Liver (tissue), 9 donors: ENCODE measurements around the gene KLF18. TPM values are rescaled to one million over a fixed set of nuclear protein-coding genes. Genes with fewer than 3 reads are reported as not detected.

Experiments
- DNase-seq: peaks from one replicate; pipeline ENCODE4 v3.0.0-alpha.2; 2017; ENCODE audit warnings: low spot score
- H3K27ac ChIP-seq, 2 donors: one replicate each; pipeline ENCODE4 v1.7.0; 2013; ENCODE audit warnings: inconsistent platforms in 2 of 2, low read length in 2 of 2, control low read depth in 1 of 2, low read depth in 1 of 2, mild to moderate bottlenecking in 1 of 2
- H3K27me3 ChIP-seq, 4 donors: one replicate each; pipeline versions ENCODE4 v1.6.1 to v1.7.0; 2013; ENCODE audit warnings: low read length in 3 of 4, inconsistent platforms in 1 of 4, mild to moderate bottlenecking in 1 of 4, moderate library complexity in 1 of 4; ENCODE audit not compliant: control insufficient read depth in 4 of 4, insufficient read depth in 4 of 4
- H3K36me3 ChIP-seq, 4 donors: one replicate each; pipeline versions ENCODE4 v1.6.1 to v1.7.0; 2013; ENCODE audit warnings: low read length in 3 of 4, mild to moderate bottlenecking in 3 of 4, low read depth in 1 of 4, moderate library complexity in 1 of 4; ENCODE audit not compliant: control insufficient read depth in 4 of 4, insufficient read depth in 3 of 4
- H3K4me1 ChIP-seq, 4 donors: one replicate each; pipeline versions ENCODE4 v1.6.1 to v1.7.0; 2013; ENCODE audit warnings: low read length in 3 of 4, mild to moderate bottlenecking in 3 of 4, moderate library complexity in 1 of 4; ENCODE audit not compliant: control insufficient read depth in 4 of 4, insufficient read depth in 4 of 4
- H3K4me3 ChIP-seq, 3 donors: one replicate each; pipeline versions ENCODE4 v1.6.1 to v1.7.0; 2013; ENCODE audit warnings: low read length in 3 of 3, control low read depth in 1 of 3, low read depth in 1 of 3, mild to moderate bottlenecking in 1 of 3
- H3K9ac ChIP-seq, 2 donors: one replicate each; pipeline ENCODE4 v1.7.0; 2013; ENCODE audit warnings: low read length in 2 of 2, mild to moderate bottlenecking in 2 of 2, moderate library complexity in 2 of 2, control low read depth in 1 of 2, low read depth in 1 of 2
- H3K9me3 ChIP-seq, 4 donors: one replicate each; pipeline versions ENCODE4 v1.6.1 to v1.7.0; 2013; ENCODE audit warnings: low read length in 3 of 4; ENCODE audit not compliant: control insufficient read depth in 4 of 4
- ATF3 ChIP-seq: IDR thresholded peaks from 2 replicates; pipeline ENCODE4 v1.6.1; 2016; ENCODE audit warnings: antibody characterized with exemption
- CTCF ChIP-seq: fragments of 150-350 bp; IDR thresholded peaks from 2 replicates; pipeline ENCODE4 v1.5.1; 2017; ENCODE audit warnings: improper control_type of control experiment, low read depth, low read length; ENCODE audit not compliant: missing input control
- FOXA2 ChIP-seq: IDR thresholded peaks from 2 replicates; pipeline ENCODE4 v1.6.1; 2016; ENCODE audit warnings: antibody characterized with exemption
- RAD21 ChIP-seq, 2 donors: IDR thresholded peaks; 2 replicates each; pipeline ENCODE4 v1.6.1; 2016; ENCODE audit warnings: antibody characterized with exemption in 2 of 2, mild to moderate bottlenecking in 2 of 2
- YY1 ChIP-seq: IDR thresholded peaks from 2 replicates; pipeline ENCODE4 v1.6.1; 2016; ENCODE audit warnings: antibody characterized with exemption, mild to moderate bottlenecking
- ZBTB33 ChIP-seq: IDR thresholded peaks from 2 replicates; pipeline ENCODE4 v1.6.1; 2016; ENCODE audit warnings: antibody characterized with exemption
- WGBS: extraction: QIAGEN DNeasy Blood & Tissue Kit; methylation state at CpG from one replicate; pipeline ENCODE4 v1.1.7; 2013; 5-methylcytosine and 5-hydroxymethylcytosine counted together
- polyA plus RNA-seq, 2 donors: library from polyadenylated mRNA; stranded (reverse) in 1 of 2; unstranded in 1 of 2; fragments of 200-250 nt in 1 of 2; fragments of >200 nt in 1 of 2; fragmentation: Nextera tagmentation in 1 of 2; extraction: Ambion mirVana in 1 of 2; gene quantifications; one replicate each; pipeline versions ENCODE4 v1.2.1 to v1.2.3, GENCODE V29; 2013 to 2015
- total RNA-seq, 2 donors: library from RNA; depleted of rRNA; stranded (reverse); fragments of >200 nt; gene quantifications; one replicate each; pipeline ENCODE4 v1.2.3, GENCODE V29; 2014
- TF ChIP-seq, protein P1 (sequence below): IDR thresholded peaks from 2 replicates; pipeline ENCODE4 v1.6.1; 2016; ENCODE audit warnings: antibody characterized with exemption, mild to moderate bottlenecking
- donor health status: healthy.
- donor health status: healthy.
- donor health status: healthy.
- donor health status: healthy.
- donor health status: healthy.

Gene KLF18
- total and polyA plus RNA-seq, 4 donors: not detected

DNA sequence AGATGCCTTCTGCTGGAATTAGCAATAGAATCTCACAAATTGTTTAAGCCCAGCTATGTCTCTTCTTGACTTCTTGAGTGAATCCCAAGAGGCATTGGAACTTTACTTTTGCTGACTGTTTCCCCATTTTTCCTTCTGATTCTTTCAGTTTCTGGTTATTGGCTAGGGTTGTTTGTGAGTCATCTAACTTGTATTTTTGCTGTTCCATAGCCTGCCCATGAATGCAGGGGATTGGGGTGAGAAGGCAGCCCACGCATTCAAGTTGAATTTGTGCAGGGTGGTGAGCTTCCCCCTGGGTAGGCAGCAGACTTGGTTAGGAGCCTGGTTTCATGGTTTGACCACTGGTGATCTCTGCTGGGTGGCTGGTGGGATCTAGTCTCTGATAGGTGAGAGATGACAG lies 33.2 kb downstream of the KLF18 start (continued):
- TF ChIP-seq CTCF (no peak), ATF3 (no peak), FOXA2 (no peak), RAD21 (IDR thresholded peaks at IDR 0.05) (no peak)

DNA sequence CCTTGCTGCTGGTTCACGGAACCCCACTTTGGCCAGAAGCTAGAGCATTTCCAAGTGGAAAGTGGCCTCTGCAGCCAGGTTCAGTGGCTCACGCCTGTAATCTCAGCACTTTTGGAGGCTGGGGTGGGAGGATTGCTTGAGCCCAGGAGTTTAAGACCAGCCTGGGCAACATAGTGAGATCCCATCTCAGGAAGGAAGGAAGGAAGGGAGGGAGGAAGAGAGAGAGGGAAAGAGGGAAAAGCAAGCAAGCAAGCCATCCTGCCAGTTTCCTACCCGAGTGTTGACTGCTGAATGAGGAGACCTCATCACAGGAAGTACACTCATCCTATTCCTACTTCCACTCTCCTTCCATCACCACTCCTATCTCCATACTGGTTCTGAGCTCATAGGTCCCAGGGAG lies 35.6 kb downstream of the KLF18 start:
- Histone ChIP-seq H3K9ac (no peak overlapping the region), H3K9me3 (peaks cover 0 to 1% (median 0%) of the 10 kb centered on the region in 4 donors), H3K27me3 (no peaks in the 10 kb centered on the region), H3K36me3 (no peaks in the 10 kb centered on the region), H3K27ac (no peak overlapping the region), H3K4me3 (no peak overlapping the region), H3K4me1 (no peaks in the 10 kb centered on the region)
- TF ChIP-seq ZBTB33 (no peak), CTCF (no peak), YY1 (no peak)
- TF ChIP-seq, protein P1, sequence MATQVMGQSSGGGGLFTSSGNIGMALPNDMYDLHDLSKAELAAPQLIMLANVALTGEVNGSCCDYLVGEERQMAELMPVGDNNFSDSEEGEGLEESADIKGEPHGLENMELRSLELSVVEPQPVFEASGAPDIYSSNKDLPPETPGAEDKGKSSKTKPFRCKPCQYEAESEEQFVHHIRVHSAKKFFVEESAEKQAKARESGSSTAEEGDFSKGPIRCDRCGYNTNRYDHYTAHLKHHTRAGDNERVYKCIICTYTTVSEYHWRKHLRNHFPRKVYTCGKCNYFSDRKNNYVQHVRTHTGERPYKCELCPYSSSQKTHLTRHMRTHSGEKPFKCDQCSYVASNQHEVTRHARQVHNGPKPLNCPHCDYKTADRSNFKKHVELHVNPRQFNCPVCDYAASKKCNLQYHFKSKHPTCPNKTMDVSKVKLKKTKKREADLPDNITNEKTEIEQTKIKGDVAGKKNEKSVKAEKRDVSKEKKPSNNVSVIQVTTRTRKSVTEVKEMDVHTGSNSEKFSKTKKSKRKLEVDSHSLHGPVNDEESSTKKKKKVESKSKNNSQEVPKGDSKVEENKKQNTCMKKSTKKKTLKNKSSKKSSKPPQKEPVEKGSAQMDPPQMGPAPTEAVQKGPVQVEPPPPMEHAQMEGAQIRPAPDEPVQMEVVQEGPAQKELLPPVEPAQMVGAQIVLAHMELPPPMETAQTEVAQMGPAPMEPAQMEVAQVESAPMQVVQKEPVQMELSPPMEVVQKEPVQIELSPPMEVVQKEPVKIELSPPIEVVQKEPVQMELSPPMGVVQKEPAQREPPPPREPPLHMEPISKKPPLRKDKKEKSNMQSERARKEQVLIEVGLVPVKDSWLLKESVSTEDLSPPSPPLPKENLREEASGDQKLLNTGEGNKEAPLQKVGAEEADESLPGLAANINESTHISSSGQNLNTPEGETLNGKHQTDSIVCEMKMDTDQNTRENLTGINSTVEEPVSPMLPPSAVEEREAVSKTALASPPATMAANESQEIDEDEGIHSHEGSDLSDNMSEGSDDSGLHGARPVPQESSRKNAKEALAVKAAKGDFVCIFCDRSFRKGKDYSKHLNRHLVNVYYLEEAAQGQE: no peak
- DNase-seq: no peak
- WGBS: 76% methylated on average over 3 of the region's 3 CpGs
